Epithelial cell of umbilical artery (primary cell): ENCODE data around the gene IPPK. TPM values are rescaled to one million over a fixed set of nuclear protein-coding genes. Genes with fewer than 3 reads are reported as not detected.

Source experiments
- total RNA-seq: library from RNA; depleted of rRNA; stranded (reverse); fragments of >200 nt; gene quantifications from 2 replicates; pipeline ENCODE4 v1.2.3, GENCODE V29; 2014

The IPPK gene, protein sequence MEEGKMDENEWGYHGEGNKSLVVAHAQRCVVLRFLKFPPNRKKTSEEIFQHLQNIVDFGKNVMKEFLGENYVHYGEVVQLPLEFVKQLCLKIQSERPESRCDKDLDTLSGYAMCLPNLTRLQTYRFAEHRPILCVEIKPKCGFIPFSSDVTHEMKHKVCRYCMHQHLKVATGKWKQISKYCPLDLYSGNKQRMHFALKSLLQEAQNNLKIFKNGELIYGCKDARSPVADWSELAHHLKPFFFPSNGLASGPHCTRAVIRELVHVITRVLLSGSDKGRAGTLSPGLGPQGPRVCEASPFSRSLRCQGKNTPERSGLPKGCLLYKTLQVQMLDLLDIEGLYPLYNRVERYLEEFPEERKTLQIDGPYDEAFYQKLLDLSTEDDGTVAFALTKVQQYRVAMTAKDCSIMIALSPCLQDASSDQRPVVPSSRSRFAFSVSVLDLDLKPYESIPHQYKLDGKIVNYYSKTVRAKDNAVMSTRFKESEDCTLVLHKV
- total RNA-seq: 16.3 and 26.3 TPM in 2 replicates

DNA sequence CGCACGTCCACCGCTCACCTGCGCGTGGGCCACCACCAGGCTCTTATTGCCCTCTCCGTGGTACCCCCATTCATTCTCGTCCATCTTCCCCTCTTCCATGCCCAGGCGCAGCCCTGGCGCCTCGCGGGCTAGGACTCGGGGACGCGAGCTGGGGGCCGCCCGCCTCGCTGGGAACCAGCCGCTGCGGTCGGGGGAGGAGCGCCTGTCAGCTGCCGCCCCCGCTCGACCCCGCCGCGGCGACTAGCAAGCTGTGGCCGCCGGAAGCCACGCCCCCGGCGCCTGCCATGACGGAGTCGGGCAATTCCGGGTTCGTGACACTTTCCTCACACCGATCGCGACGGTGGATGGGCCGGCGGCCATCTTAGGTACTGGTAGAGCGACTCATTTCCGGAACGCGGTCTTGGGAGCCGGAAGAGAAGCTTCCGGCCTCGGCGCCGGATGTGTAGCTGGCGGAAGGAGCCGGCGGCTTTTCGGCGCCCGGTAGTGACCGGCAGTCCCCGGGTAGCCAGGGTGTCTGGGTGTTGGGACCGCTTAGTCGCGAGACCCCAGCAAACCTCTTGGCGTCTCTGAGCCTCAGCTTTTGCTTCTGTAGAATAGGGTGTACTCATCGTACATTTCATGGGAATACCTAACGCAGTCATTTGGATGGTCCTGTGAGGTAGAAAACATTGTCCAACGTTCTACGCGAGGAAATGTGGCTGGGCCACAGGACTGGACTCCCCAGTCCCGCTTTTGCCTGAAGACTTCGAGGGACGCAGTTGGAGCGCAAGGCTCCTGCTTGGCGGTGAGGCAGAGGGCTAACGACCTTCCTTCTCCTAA, at the start of gene IPPK:
Gene IPPK, minus strand, starts transcription at position 242 of the 819 bp plus-strand sequence. Its CDS starts 143 bp downstream, at position 99.

Other genes with a start within 250 kb of the IPPK start
- not detected in 2 replicates for gene OMD, start 245.7 kb downstream of the IPPK start, total RNA-seq
- gene ASPN, start 187.6 kb downstream of the IPPK start, total RNA-seq: not detected in 2 replicates
- 0.32 TPM in 1 of 2 replicates, not detected in the other for gene ECM2, start 134.1 kb downstream of the IPPK start, total RNA-seq
- gene BICD2, start 94.7 kb upstream of the IPPK start, total RNA-seq: 44.4 and 47.7 TPM in 2 replicates
- 11.4 and 17.5 TPM in 2 replicates for gene ZNF484, start 207.9 kb upstream of the IPPK start, total RNA-seq